DOHH2 (cell line): ENCODE measurements around the gene ENOX1.

Experiments used
- H3F3A ChIP-seq: fragments of 200-600 bp; sonication (generic), shearing (Covaris generic); 2 replicates; pipeline ENCODE4 v1.6.0; 2016; ENCODE audit warnings: antibody characterized with exemption, mild to moderate bottlenecking; ENCODE audit not compliant: control insufficient read depth, insufficient read depth
- H3K27ac ChIP-seq: fragments of 200-600 bp; sonication (generic); 2 replicates; pipeline ENCODE4 v1.5.1; 2014; ENCODE audit warnings: low read depth, mild to moderate bottlenecking, low read length, moderate library complexity
- H3K27me3 ChIP-seq: fragments of 200-600 bp; sonication (generic); 2 replicates; pipeline ENCODE4 v1.6.1; 2014; ENCODE audit warnings: mild to moderate bottlenecking, low read length, mixed read lengths; ENCODE audit not compliant: control insufficient read depth
- H3K36me3 ChIP-seq: fragments of 200-600 bp; sonication (generic); 2 replicates; pipeline ENCODE4 v1.6.1; 2014; ENCODE audit warnings: mild to moderate bottlenecking, low read length, moderate library complexity, mixed read lengths; ENCODE audit not compliant: control insufficient read depth
- H3K4me1 ChIP-seq: fragments of 200-600 bp; sonication (generic); 2 replicates; pipeline ENCODE4 v1.6.1; 2014; ENCODE audit warnings: mild to moderate bottlenecking, low read length, mixed read lengths; ENCODE audit not compliant: control insufficient read depth
- H3K4me2 ChIP-seq: fragments of 200-600 bp; sonication (generic); 2 replicates; pipeline ENCODE4 v1.6.0; 2014; ENCODE audit warnings: mild to moderate bottlenecking, low read length, moderate library complexity
- H3K4me3 ChIP-seq: fragments of 200-600 bp; sonication (generic); 2 replicates; pipeline ENCODE4 v1.5.1; 2014; ENCODE audit warnings: mild to moderate bottlenecking, low read length, mixed read lengths
- H3K79me2 ChIP-seq: fragments of 200-600 bp; sonication (generic); 2 replicates; pipeline ENCODE4 v1.6.1; 2014; ENCODE audit warnings: mild to moderate bottlenecking, low read length, mixed read lengths; ENCODE audit not compliant: control insufficient read depth
- H3K9me2 ChIP-seq: fragments of 200-600 bp; sonication (generic); replicated peaks from 2 replicates; pipeline ENCODE4 v1.6.1; 2014; ENCODE audit warnings: mild to moderate bottlenecking, low read length, mixed read lengths; ENCODE audit not compliant: control insufficient read depth
- H3K9me3 ChIP-seq: fragments of 200-600 bp; sonication (generic); 2 replicates; pipeline ENCODE4 v1.6.1; 2014; ENCODE audit warnings: antibody characterized with exemption, low read length, mixed read lengths; ENCODE audit not compliant: control insufficient read depth, insufficient read depth
- H4K20me1 ChIP-seq: fragments of 200-600 bp; sonication (generic); 2 replicates; pipeline ENCODE4 v1.6.0; 2014; ENCODE audit warnings: low read depth, mild to moderate bottlenecking, antibody characterized with exemption, low read length, moderate library complexity; ENCODE audit not compliant: control insufficient read depth, insufficient read depth
- CTCF ChIP-seq: fragments of 200-600 bp; sonication (generic); IDR thresholded peaks from one replicate; pipeline ENCODE4 v1.5.1; 2014; ENCODE audit warnings: antibody characterized with exemption, mild to moderate bottlenecking, low read depth, low read length; ENCODE audit not compliant: poor library complexity, severe bottlenecking
- EZH2phosphoT487 ChIP-seq: fragments of 200-600 bp; sonication (generic); IDR thresholded peaks from 2 replicates; pipeline ENCODE4 v1.6.1; 2017; ENCODE audit warnings: borderline replicate concordance, mild to moderate bottlenecking, antibody characterized with exemption, low read length, moderate library complexity, mixed read lengths

ENOX1 gene

GRCh38 chr13:43472339-43472738, 314.4 kb downstream of the ENOX1 start:
- Histone ChIP-seq H3K9me2 (no peaks in the 10 kb centered on the region), H3K27ac (no peak overlapping the region), H3K27me3 (no peaks in the 10 kb centered on the region), H3F3A (no peaks in the 10 kb centered on the region), H3K79me2 (no peaks in the 10 kb centered on the region), H3K4me1 (no peaks in the 10 kb centered on the region), H3K36me3 (no peaks in the 10 kb centered on the region), H4K20me1 (no peaks in the 10 kb centered on the region), H3K9me3 (no peaks in the 10 kb centered on the region), H3K4me3 (no peak overlapping the region), H3K4me2 (no peak overlapping the region)
- TF ChIP-seq EZH2phosphoT487 (no peak), CTCF (no peak)

- H3K4me3 ChIP-seq, result no peak overlapping the region
- no peak overlapping the region for H3K4me2 ChIP-seq
- H3F3A ChIP-seq, result no peaks in the 10 kb centered on the region
- no peaks in the 10 kb centered on the region for H3K36me3 ChIP-seq
- no peak for TF ChIP-seq CTCF
- TF ChIP-seq EZH2phosphoT487, result no peak
- no peaks in the 10 kb centered on the region for H3K4me1 ChIP-seq
- H3K79me2 ChIP-seq, result no peaks in the 10 kb centered on the region
- no peaks in the 10 kb centered on the region for H3K27me3 ChIP-seq
- H4K20me1 ChIP-seq, result no peaks in the 10 kb centered on the region
- no peak overlapping the region for H3K27ac ChIP-seq
- no peaks in the 10 kb centered on the region for H3K9me3 ChIP-seq
- no peaks in the 10 kb centered on the region for H3K9me2 ChIP-seq
Observed at GRCh38 chr13:43470610-43471009, 316.2 kb downstream of the ENOX1 start.

GRCh38 chr13:43469791-43470190, 317.0 kb downstream of the ENOX1 start:
- no peaks in the 10 kb centered on the region for H3K9me3 ChIP-seq
- no peaks in the 10 kb centered on the region for H3K79me2 ChIP-seq
- H4K20me1 ChIP-seq, result no peaks in the 10 kb centered on the region
- H3K27me3 ChIP-seq, result no peaks in the 10 kb centered on the region
- no peaks in the 10 kb centered on the region for H3F3A ChIP-seq
- no peaks in the 10 kb centered on the region for H3K4me1 ChIP-seq
- TF ChIP-seq EZH2phosphoT487 (no peak), CTCF (no peak)
- H3K4me3 ChIP-seq, result no peak overlapping the region
- H3K4me2 ChIP-seq, result no peak overlapping the region
- H3K27ac ChIP-seq, result no peak overlapping the region
- H3K36me3 ChIP-seq, result no peaks in the 10 kb centered on the region
- no peaks in the 10 kb centered on the region for H3K9me2 ChIP-seq
